Heart left ventricle (tissue), 13 donors: ENCODE data around the gene FANCE.

ENCODE experiments used
- POLR2A ChIP-seq, 2 donors: fragments of 450-650 bp; IDR thresholded peaks; one replicate each; pipeline ENCODE4 v1.6.1; 2017; ENCODE audit warnings: antibody characterized with exemption in 2 of 2, mild to moderate bottlenecking in 2 of 2, moderate library complexity in 2 of 2
- TF ChIP-seq, protein P1 (sequence below), 12 donors: fragments of 200-600 bp; sonication (generic) in 4 of 12; IDR thresholded peaks; one replicate each; pipeline versions ENCODE4 v1.5.0 to v1.8.0; 2018 to 2022; ENCODE audit warnings: antibody characterized with exemption in 12 of 12, mild to moderate bottlenecking in 5 of 12
- donor health status: ischemic (EF 13 %, LVEDD 7.1; RV severe dilation, severe dysfunction).
- donor health status: DM: no; HTN: yes; CAD: no.
- donor health status: DM: no; HTN: no; CAD: no.
- donor health status: ischemic (EF 25% LVEDD 6.9; RV normal size, moderate dysfunction).
- donor health status: ischemic (EF 25% LVEDD 5.7; RV mildly dilated, moderate dysfunction).
- donor health status: ischemic (EF 35%, LVEDD 5.7; RV mildly dilated, moderate dysfunction).
- donor health status: nonischemic (EF 11% LVEDD 7.7; RV severe dilation, severe dysfunction).
- donor health status: DM: yes; HTN: yes; CAD: no.
- donor health status: PGD.
- donor health status: ischemic (EF 29% LVEDD 5.4; RV normal size, mild dysfunction).
- donor health status: nonischemic (EF 23%, LVEDD 6.1; RV moderate dilation, normal function).

DNA sequence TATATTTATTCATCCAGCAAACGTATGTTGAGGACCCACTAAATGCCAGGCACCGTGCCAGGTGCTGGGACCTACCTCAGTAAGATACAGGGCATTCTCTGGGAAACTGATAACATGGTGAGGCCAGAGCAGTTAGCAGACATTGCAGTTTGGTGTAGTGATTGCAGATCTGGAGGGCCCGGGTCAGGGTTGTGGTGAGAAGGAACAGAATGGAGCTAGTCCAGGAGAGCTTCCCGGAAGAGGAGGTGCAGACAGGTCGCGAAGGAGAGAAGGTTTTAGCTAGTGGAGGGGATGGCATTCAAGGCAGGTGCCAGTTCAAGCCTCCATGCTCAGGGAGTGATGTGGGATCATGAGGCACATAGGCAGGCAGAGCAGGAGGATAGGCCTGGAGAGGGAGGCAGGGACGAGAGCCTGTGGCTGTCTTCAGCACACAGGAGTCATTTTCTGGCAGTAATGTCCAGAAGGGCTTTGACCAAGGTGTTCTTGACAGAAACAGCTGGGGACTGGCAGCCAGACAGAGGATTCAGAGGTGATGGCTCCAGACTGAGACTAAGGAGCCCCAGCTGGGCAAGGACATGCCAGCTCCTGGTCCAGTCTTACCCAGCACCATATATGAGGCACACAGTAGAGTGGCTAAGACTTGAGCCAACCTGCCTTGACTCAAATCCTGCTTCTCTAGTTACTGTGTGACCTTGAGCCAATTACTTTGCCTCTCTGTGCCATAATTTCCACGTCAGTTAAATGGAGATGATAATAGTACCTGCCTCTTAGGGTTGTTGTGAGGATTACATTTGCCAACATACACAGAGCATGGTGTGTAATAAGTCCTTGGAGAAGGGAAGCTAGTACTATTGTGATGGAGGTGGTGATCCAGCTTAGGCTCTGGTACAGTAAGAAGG lies 48.3 kb upstream of the FANCE start:
- TF ChIP-seq, protein P1, sequence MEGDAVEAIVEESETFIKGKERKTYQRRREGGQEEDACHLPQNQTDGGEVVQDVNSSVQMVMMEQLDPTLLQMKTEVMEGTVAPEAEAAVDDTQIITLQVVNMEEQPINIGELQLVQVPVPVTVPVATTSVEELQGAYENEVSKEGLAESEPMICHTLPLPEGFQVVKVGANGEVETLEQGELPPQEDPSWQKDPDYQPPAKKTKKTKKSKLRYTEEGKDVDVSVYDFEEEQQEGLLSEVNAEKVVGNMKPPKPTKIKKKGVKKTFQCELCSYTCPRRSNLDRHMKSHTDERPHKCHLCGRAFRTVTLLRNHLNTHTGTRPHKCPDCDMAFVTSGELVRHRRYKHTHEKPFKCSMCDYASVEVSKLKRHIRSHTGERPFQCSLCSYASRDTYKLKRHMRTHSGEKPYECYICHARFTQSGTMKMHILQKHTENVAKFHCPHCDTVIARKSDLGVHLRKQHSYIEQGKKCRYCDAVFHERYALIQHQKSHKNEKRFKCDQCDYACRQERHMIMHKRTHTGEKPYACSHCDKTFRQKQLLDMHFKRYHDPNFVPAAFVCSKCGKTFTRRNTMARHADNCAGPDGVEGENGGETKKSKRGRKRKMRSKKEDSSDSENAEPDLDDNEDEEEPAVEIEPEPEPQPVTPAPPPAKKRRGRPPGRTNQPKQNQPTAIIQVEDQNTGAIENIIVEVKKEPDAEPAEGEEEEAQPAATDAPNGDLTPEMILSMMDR (IDR thresholded peaks at IDR 0.05): no peak
- no peak for TF ChIP-seq POLR2A (IDR thresholded peaks at IDR 0.05)
